HepG2 (cell line): ENCODE data around the gene NCOA3. TPM values are rescaled to one million over a fixed set of nuclear protein-coding genes. Genes with fewer than 3 reads are reported as not detected.

Experiments used
- CEBPG ChIP-seq: IDR thresholded peaks from 2 replicates; pipeline ENCODE4 v1.6.1; 2016
- EEA1 ChIP-seq: sonication (generic); formaldehyde crosslinking; IDR thresholded peaks from 2 replicates; pipeline ENCODE4 v1.5.1; 2020; ENCODE audit warnings: mild to moderate bottlenecking, missing genetic modification reagents, borderline replicate concordance
- EHMT2 ChIP-seq: fragments of 200-600 bp; sonication (generic); IDR thresholded peaks from 2 replicates; pipeline ENCODE4 v1.7.0; 2017; ENCODE audit warnings: antibody characterized with exemption, low read depth, low read length, borderline replicate concordance
- HOXA5 ChIP-seq: sonication (generic); formaldehyde crosslinking; IDR thresholded peaks from 2 replicates; pipeline ENCODE4 v1.4.0; 2020; ENCODE audit warnings: missing genetic modification reagents
- KDM4B ChIP-seq: sonication (generic); formaldehyde crosslinking; IDR thresholded peaks from 2 replicates; pipeline ENCODE4 v1.4.0; 2020; ENCODE audit warnings: missing genetic modification reagents
- KLF9 ChIP-seq: IDR thresholded peaks from 2 replicates; pipeline ENCODE4 v1.6.1; 2016; ENCODE audit warnings: low read depth
- MATR3 ChIP-seq: sonication (generic); formaldehyde crosslinking; IDR thresholded peaks from 2 replicates; pipeline ENCODE4 v1.4.0; 2020; ENCODE audit warnings: missing genetic modification reagents
- NR3C1 ChIP-seq: sonication (generic); formaldehyde crosslinking; IDR thresholded peaks from 2 replicates; pipeline ENCODE4 v1.4.0; 2020; ENCODE audit warnings: missing genetic modification reagents
- PAX8 ChIP-seq: sonication (generic); formaldehyde crosslinking; IDR thresholded peaks from 2 replicates; pipeline ENCODE4 v1.8.0; 2022; ENCODE audit warnings: mild to moderate bottlenecking, missing genetic modification reagents, borderline replicate concordance
- SMC3 ChIP-seq: IDR thresholded peaks from 2 replicates; pipeline ENCODE4 v1.6.1; 2011; ENCODE audit warnings: low read length, improper control_type of control experiment
- SRF ChIP-seq: IDR thresholded peaks from 2 replicates; pipeline ENCODE4 v1.6.1; 2011; ENCODE audit warnings: mild to moderate bottlenecking, low read depth, low read length, moderate library complexity
- TAF1 ChIP-seq: sonication (generic); formaldehyde crosslinking; IDR thresholded peaks from 2 replicates; pipeline ENCODE4 v1.4.0; 2020; ENCODE audit warnings: missing genetic modification reagents
- THYN1 ChIP-seq: sonication (generic); formaldehyde crosslinking; IDR thresholded peaks from 2 replicates; pipeline ENCODE4 v1.8.1; 2023; ENCODE audit warnings: low read depth, mild to moderate bottlenecking, moderate library complexity, missing genetic modification reagents, borderline replicate concordance
- TOE1 ChIP-seq: sonication (generic); formaldehyde crosslinking; IDR thresholded peaks from 2 replicates; pipeline ENCODE4 v1.4.0; 2020; ENCODE audit warnings: mild to moderate bottlenecking, missing genetic modification reagents
- ZBTB21 ChIP-seq: sonication (generic); formaldehyde crosslinking; IDR thresholded peaks from 2 replicates; pipeline ENCODE4 v1.4.0; 2020; ENCODE audit warnings: missing genetic modification reagents
- ZMYM3 ChIP-seq: sonication (generic); formaldehyde crosslinking; IDR thresholded peaks from 2 replicates; pipeline ENCODE4 v1.5.1; 2020; ENCODE audit warnings: mild to moderate bottlenecking, missing genetic modification reagents
- ZNF326 ChIP-seq: sonication (generic); formaldehyde crosslinking; IDR thresholded peaks from 2 replicates; pipeline ENCODE4 v1.4.0; 2020; ENCODE audit warnings: missing genetic modification reagents, borderline replicate concordance
- ZNF563 ChIP-seq: sonication (generic); formaldehyde crosslinking; IDR thresholded peaks from 2 replicates; pipeline ENCODE4 v1.8.0; 2022; ENCODE audit warnings: mild to moderate bottlenecking, moderate library complexity, missing genetic modification reagents
- ZNF878 ChIP-seq: sonication (generic); formaldehyde crosslinking; IDR thresholded peaks from 2 replicates; pipeline ENCODE4 v1.8.1; 2023; ENCODE audit warnings: mild to moderate bottlenecking, missing genetic modification reagents, moderate library complexity
- polyA plus RNA-seq, 8 experiments: library from polyadenylated mRNA; depleted of rRNA in 3 of 8; stranded (reverse) in 7 of 8; unstranded in 1 of 8; fragments of >200 nt; fragmentation: Illumina TruSeq in 4 of 8; extraction: Trizol in 4 of 8; gene quantifications; 2 replicates each; pipeline versions ENCODE4 v1.2.1 to v1.2.3, GENCODE V29; 2011 to 2016; ENCODE audit warnings: low read depth in 4 of 8, missing spikeins in 1 of 8, mixed read lengths in 1 of 8; ENCODE audit not compliant: insufficient read depth in 1 of 8
- total RNA-seq, 5 experiments: library from RNA; depleted of rRNA; stranded (reverse); fragments of >200 nt; fragmentation: Illumina TruSeq; extraction: Trizol; gene quantifications; 2 replicates each; pipeline ENCODE4 v1.2.3, GENCODE V29; 2016; ENCODE audit warnings: low read depth in 1 of 5
- TF ChIP-seq, protein P1 (sequence below), 2 experiments: sonication (generic) in 1 of 2; formaldehyde crosslinking in 1 of 2; IDR thresholded peaks; 2 replicates each; pipeline versions ENCODE4 v1.4.0 to v1.6.1; 2018 to 2020; ENCODE audit warnings: missing genetic modification reagents in 2 of 2, borderline replicate concordance in 1 of 2, low read depth in 1 of 2, mild to moderate bottlenecking in 1 of 2, missing biosample characterization in 1 of 2
- TF ChIP-seq, protein P2 (sequence below): sonication (generic); formaldehyde crosslinking; IDR thresholded peaks from 2 replicates; pipeline ENCODE4 v1.4.0; 2020; ENCODE audit warnings: missing genetic modification reagents
- TF ChIP-seq, protein P3 (sequence below): sonication (generic); formaldehyde crosslinking; conservative IDR thresholded peaks from 2 replicates; pipeline ENCODE4 v1.8.0; 2022; ENCODE audit warnings: mild to moderate bottlenecking, moderate library complexity, missing genetic modification reagents
- TF ChIP-seq, protein P4 (sequence below): sonication (generic); formaldehyde crosslinking; IDR thresholded peaks from 2 replicates; pipeline ENCODE4 v1.8.0; 2022; ENCODE audit warnings: mild to moderate bottlenecking, missing genetic modification reagents

Gene NCOA3
- total and polyA plus RNA-seq, 2 of the 13 experiments (the other 11 are each of a cell fraction or from before 2014, with no cell fraction given): 35.0 to 56.8 TPM

DNA sequence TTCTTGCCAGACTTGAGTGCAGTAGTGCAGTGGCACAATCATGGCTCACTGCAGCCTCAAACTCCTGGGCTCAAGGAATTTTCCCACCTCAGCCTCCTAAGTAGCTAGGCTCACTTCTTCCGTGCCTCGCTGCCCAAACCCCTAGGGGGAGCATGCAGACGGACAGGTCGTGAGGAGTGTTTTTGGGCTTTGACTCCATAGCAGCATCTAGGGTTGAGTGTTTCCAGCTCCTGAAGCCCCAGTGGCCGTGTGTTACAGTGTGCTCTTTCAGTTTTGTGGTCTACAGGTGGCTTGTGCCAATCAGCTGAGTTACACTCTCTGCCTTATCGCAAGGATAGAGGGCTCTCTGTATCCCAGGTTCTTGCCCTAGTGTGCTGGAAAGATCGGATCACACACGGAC lies 33.4 kb downstream of the NCOA3 start (continued):
- TF ChIP-seq, protein P1, sequence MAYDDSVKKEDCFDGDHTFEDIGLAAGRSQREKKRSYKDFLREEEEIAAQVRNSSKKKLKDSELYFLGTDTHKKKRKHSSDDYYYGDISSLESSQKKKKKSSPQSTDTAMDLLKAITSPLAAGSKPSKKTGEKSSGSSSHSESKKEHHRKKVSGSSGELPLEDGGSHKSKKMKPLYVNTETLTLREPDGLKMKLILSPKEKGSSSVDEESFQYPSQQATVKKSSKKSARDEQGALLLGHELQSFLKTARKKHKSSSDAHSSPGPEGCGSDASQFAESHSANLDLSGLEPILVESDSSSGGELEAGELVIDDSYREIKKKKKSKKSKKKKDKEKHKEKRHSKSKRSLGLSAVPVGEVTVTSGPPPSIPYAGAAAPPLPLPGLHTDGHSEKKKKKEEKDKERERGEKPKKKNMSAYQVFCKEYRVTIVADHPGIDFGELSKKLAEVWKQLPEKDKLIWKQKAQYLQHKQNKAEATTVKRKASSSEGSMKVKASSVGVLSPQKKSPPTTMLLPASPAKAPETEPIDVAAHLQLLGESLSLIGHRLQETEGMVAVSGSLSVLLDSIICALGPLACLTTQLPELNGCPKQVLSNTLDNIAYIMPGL (CRISPR knock-in tag; IDR thresholded peaks at IDR 0.05; ENCODE audit: borderline replicate concordance in 1 of 2, low read depth in 1 of 2): no peak
- TF ChIP-seq EEA1 (CRISPR knock-in tag) (no peak), TAF1 (CRISPR knock-in tag) (no peak), SRF (no peak), ZBTB21 (CRISPR knock-in tag) (no peak), KDM4B (no peak), SMC3 (peak; percentile 5; the same call in 1 of the 2 replicates), ZNF326 (CRISPR knock-in tag) (no peak), ZNF878 (CRISPR knock-in tag) (no peak), ZMYM3 (no peak), MATR3 (CRISPR knock-in tag) (no peak), THYN1 (CRISPR knock-in tag) (no peak), PAX8 (CRISPR knock-in tag) (no peak), NR3C1 (CRISPR knock-in tag) (no peak), TOE1 (CRISPR knock-in tag) (no peak), KLF9 (CRISPR knock-in tag) (no peak), HOXA5 (CRISPR knock-in tag) (no peak), ZNF563 (CRISPR knock-in tag) (no peak), EHMT2 (no peak), CEBPG (CRISPR knock-in tag) (no peak)
- TF ChIP-seq, protein P2, sequence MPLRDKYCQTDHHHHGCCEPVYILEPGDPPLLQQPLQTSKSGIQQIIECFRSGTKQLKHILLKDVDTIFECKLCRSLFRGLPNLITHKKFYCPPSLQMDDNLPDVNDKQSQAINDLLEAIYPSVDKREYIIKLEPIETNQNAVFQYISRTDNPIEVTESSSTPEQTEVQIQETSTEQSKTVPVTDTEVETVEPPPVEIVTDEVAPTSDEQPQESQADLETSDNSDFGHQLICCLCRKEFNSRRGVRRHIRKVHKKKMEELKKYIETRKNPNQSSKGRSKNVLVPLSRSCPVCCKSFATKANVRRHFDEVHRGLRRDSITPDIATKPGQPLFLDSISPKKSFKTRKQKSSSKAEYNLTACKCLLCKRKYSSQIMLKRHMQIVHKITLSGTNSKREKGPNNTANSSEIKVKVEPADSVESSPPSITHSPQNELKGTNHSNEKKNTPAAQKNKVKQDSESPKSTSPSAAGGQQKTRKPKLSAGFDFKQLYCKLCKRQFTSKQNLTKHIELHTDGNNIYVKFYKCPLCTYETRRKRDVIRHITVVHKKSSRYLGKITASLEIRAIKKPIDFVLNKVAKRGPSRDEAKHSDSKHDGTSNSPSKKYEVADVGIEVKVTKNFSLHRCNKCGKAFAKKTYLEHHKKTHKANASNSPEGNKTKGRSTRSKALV (CRISPR knock-in tag): no peak
- TF ChIP-seq, protein P3, sequence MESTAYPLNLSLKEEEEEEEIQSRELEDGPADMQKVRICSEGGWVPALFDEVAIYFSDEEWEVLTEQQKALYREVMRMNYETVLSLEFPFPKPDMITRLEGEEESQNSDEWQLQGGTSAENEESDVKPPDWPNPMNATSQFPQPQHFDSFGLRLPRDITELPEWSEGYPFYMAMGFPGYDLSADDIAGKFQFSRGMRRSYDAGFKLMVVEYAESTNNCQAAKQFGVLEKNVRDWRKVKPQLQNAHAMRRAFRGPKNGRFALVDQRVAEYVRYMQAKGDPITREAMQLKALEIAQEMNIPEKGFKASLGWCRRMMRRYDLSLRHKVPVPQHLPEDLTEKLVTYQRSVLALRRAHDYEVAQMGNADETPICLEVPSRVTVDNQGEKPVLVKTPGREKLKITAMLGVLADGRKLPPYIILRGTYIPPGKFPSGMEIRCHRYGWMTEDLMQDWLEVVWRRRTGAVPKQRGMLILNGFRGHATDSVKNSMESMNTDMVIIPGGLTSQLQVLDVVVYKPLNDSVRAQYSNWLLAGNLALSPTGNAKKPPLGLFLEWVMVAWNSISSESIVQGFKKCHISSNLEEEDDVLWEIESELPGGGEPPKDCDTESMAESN (CRISPR knock-in tag): no peak
- TF ChIP-seq, protein P4, sequence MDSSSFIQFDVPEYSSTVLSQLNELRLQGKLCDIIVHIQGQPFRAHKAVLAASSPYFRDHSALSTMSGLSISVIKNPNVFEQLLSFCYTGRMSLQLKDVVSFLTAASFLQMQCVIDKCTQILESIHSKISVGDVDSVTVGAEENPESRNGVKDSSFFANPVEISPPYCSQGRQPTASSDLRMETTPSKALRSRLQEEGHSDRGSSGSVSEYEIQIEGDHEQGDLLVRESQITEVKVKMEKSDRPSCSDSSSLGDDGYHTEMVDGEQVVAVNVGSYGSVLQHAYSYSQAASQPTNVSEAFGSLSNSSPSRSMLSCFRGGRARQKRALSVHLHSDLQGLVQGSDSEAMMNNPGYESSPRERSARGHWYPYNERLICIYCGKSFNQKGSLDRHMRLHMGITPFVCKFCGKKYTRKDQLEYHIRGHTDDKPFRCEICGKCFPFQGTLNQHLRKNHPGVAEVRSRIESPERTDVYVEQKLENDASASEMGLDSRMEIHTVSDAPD (CRISPR knock-in tag): no peak
